ACHN (cell line): ENCODE measurements around the gene STK35.
A peak's percentile ranks its signal among the peaks of the same experiment; 100 is the strongest.

Source experiments
- DNase-seq: peaks from one replicate; pipeline ENCODE4 v3.0.0-alpha.2; 2015
- in situ Hi-C: cut with HindIII; loops from 2 replicates; pipeline ENCODE4 v1.10.0; 2017; ENCODE audit warnings: low sequenced_read_pairs, low pct_ligation_motif_present, low pct_unique_long_range_greater_than_20kb

The STK35 gene

GRCh38 chr20:2146080-2146867 lies 44.6 kb downstream of the STK35 start:
- in situ Hi-C loops: no loop called here

GRCh38 chr20:2149507-2149906 lies 47.9 kb downstream of the STK35 start:
- DNase-seq: no peak
- in situ Hi-C loops: no loop called here

More at GRCh38 chr20:2146080-2146867, 44.6 kb downstream of the STK35 start:
- no peak for DNase-seq

- no peak for DNase-seq
- in situ Hi-C loops: no loop called here
Observed at GRCh38 chr20:2150660-2151059, 49.0 kb downstream of the STK35 start.

- peak; percentile 42 for DNase-seq
- in situ Hi-C loops: no loop called here
Observed at GRCh38 chr20:2151858-2152281, 50.2 kb downstream of the STK35 start.

- in situ Hi-C loops: no loop called here
Observed at GRCh38 chr20:2152317-2152716, 50.7 kb downstream of the STK35 start.

GRCh38 chr20:2153326-2153725 lies 51.7 kb downstream of the STK35 start:
- in situ Hi-C loops: no loop called here
- DNase-seq: no peak

More at GRCh38 chr20:2152317-2152716, 50.7 kb downstream of the STK35 start:
- DNase-seq: no peak

GRCh38 chr20:2156224-2156623 lies 54.6 kb downstream of the STK35 start:
- in situ Hi-C loops: no loop called here
- DNase-seq: no peak

GRCh38 chr20:2156666-2157624 lies 55.3 kb downstream of the STK35 start:
- no peak for DNase-seq
- in situ Hi-C loops: no loop called here

- in situ Hi-C loops: no loop called here
- no peak for DNase-seq
Observed at GRCh38 chr20:2162125-2162822, 60.6 kb downstream of the STK35 start.

GRCh38 chr20:2162823-2163166 lies 61.2 kb downstream of the STK35 start:
- DNase-seq: no peak
- in situ Hi-C loops: no loop called here

GRCh38 chr20:2163312-2163711 lies 61.7 kb downstream of the STK35 start:
- no peak for DNase-seq
- in situ Hi-C loops: no loop called here

- in situ Hi-C loops: no loop called here
- no peak for DNase-seq
Observed at GRCh38 chr20:2163757-2164156, 62.1 kb downstream of the STK35 start.

GRCh38 chr20:2164421-2164820 lies 62.8 kb downstream of the STK35 start:
- in situ Hi-C loops: no loop called here
- no peak for DNase-seq

- DNase-seq: no peak
- in situ Hi-C loops: no loop called here
Observed at GRCh38 chr20:2164966-2165365, 63.3 kb downstream of the STK35 start.

GRCh38 chr20:2165871-2166270 lies 64.2 kb downstream of the STK35 start:
- no peak for DNase-seq
- in situ Hi-C loops: no loop called here

GRCh38 chr20:2167112-2167511 lies 65.5 kb downstream of the STK35 start:
- no peak for DNase-seq
- in situ Hi-C loops: no loop called here

- DNase-seq: no peak
- in situ Hi-C loops: no loop called here
Observed at GRCh38 chr20:2168946-2169345, 67.3 kb downstream of the STK35 start.

GRCh38 chr20:2169456-2170088 lies 67.9 kb downstream of the STK35 start:
- in situ Hi-C loops: no loop called here

GRCh38 chr20:2170404-2170803 lies 68.8 kb downstream of the STK35 start:
- in situ Hi-C loops: no loop called here

More at GRCh38 chr20:2169456-2170088, 67.9 kb downstream of the STK35 start:
- DNase-seq: no peak

More at GRCh38 chr20:2170404-2170803, 68.8 kb downstream of the STK35 start:
- no peak for DNase-seq
